GOT3 (cell line): Measurements from ENCODE around the gene LRP2.

Experiments used
- DNase-seq: peaks from one replicate; lab custom pipeline; 2025; ENCODE audit warnings: mixed read lengths; lab: John Stamatoyannopoulos, UW

LRP2 gene

GRCh38 chr2:169090133-169090820 is 272.1 kb downstream of the LRP2 start:
- DNase-seq = no peak

GRCh38 chr2:169089182-169089581 is 273.2 kb downstream of the LRP2 start:
- no peak for DNase-seq

- DNase-seq = no peak
These were observed 274.5 kb downstream of the LRP2 start for GRCh38 chr2:169087757-169088379.

DNA sequence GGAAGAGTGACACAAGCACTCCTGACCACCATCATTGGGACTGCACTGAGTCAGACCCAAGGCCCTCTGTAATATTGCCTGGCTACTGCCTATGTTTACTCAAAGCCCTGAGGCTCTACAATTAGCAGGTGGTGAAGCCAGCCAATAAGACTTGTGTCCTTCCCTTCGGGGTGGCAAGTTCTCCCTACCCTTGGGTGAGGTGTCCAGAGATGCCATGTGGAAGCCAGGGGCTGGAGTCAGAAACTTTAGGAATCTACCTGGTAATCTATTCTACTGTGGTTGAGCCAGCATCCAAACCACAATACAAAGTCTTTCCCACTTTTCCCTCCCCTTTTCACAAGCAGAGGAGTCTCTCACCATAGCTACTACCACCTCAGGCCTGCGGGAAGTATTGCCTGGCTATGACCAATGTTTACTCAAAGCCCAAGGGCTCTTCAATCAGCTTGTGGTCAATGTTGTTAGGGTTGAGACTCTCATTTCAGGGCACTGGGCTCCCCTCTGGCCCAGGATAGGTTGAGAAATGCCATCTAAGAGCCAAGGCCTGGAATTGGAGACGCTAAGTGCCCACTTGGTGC is 275.4 kb downstream of the LRP2 start:
- no peak for DNase-seq

GRCh38 chr2:169082995-169083394 is 279.3 kb downstream of the LRP2 start:
- DNase-seq = no peak

DNA sequence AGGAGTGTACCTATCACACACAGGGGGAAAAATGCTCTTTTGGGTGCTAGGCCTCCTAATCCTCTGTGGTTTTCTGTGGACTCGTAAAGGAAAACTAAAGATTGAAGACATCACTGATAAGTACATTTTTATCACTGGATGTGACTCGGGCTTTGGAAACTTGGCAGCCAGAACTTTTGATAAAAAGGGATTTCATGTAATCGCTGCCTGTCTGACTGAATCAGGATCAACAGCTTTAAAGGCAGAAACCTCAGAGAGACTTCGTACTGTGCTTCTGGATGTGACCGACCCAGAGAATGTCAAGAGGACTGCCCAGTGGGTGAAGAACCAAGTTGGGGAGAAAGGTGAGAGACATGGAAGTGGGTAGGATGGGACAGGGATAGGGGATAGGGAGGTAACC is 280.8 kb downstream of the LRP2 start:
- no peak for DNase-seq

DNA sequence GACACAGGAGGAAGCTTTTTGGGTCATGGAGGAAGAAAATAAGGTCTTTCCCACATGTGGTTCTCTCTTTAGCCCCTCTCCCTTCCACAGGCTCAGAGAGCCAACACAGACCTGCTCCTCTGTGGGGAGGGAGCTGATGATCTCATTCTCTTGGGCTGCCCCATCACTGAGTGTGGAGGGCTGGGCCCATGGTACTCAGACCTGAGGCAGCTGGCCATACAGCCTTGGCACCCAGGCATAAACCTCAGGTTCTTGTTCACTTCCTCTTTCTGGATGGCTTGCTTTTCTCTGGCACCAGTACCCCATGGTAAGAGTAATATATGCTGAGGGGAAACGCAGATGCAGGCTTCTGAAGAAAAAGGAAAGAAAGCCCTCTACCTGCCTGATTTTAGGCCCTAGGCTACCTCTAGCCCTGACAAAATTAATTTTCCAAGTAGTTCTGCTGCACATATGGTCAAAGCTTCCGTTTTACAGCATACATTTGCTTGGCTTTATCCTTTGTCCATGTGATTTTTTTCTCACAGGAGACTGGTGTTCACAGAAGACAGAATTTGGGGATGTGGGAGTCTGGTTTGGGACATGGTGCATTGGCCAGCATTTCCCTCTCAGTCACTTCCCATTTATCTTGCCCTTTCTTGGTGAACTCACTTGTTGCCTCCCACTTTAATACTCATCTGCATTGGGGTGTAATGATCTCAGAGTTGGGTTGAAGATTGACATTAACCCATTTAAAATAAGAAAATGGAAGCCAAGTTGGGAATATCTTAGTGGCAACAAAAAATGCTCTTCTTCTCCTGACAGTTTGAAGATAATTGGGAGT is 281.9 kb downstream of the LRP2 start:
- no peak for DNase-seq

- DNase-seq = no peak
These were observed 284.6 kb downstream of the LRP2 start for GRCh38 chr2:169077674-169078240.
